NCI-H2029 (cell line): Measurements from ENCODE around the gene PELI2.

Source experiments
- DNase-seq: peaks from one replicate; lab custom pipeline; 2025; lab: John Stamatoyannopoulos, UW

Gene PELI2

DNA sequence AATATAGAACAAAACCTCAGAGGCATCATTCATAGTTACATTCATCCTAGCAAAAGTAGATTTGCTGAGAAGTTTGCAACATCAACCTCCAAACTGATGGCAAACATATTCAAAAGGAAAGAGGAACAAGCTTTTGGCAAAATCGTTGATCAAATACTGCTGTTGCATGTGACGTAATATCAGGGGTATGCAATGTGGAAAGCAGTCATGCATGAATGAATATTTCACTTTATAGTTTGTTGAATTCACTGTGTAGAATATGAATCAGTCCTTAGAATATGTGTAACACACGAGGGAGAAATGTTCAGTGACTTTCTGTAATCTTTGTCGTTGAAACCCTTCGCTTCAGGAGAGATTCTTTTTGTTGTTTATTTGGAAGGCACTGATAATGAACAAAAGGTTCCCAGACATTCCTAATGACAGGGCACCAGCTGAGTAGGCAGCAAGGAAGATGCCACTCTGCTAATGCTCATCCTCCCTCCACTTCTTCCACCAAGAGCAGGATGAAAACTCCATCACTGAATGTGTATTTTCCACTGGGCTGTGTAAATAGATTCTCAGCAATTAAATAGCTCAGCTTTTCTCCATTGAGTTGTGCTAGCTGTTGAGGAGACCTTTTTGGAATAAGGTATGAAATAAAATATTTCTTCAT, 126.1 kb downstream of the PELI2 start:
- no peak for DNase-seq

- DNase-seq, result no peak
Observed at GRCh38 chr14:56247495-56248200, 129.4 kb downstream of the PELI2 start.

- DNase-seq, result no peak
Observed at GRCh38 chr14:56248442-56248841, 130.2 kb downstream of the PELI2 start.

- DNase-seq, result no peak
Observed at GRCh38 chr14:56261046-56261445, 142.8 kb downstream of the PELI2 start.

DNA sequence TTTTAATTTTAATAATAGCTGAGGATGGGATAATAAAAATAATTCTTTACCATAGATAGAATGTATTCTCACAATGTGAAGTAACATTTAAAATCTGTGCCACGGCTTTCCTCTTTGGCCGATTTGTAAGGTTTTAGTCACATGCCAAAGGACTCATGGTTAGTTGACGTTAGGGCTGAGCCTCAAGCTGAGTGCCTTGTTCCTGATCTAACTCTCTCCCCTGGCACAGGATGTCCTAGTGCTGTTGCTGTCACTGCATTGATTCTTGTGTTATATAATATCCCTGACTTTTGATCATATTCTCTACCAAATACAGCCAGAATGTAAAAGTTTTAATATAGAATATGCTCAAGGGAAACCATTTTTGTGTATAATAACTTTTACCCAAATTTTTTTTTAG, 144.3 kb downstream of the PELI2 start:
- no peak for DNase-seq

DNA sequence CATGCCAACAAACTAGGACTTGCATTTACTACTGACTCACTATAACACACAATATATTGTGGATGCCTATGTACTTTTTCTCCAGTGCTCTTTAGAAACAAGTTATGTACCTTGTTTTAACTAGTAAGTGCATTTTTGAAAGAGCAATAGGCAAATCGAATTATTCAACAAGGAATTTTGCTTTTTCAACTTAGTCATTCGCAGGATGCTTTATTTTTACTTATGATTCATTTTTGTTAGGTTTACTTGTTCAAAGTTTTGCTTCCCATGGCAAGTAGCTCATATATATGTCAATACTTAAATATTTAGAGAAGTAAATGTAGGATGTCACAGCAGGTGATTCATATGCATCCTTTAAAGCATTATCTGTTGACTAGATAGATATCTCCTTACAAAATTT, 149.8 kb downstream of the PELI2 start:
- DNase-seq, result no peak

- no peak for DNase-seq
Observed at GRCh38 chr14:56268673-56269072, 150.5 kb downstream of the PELI2 start.

DNA sequence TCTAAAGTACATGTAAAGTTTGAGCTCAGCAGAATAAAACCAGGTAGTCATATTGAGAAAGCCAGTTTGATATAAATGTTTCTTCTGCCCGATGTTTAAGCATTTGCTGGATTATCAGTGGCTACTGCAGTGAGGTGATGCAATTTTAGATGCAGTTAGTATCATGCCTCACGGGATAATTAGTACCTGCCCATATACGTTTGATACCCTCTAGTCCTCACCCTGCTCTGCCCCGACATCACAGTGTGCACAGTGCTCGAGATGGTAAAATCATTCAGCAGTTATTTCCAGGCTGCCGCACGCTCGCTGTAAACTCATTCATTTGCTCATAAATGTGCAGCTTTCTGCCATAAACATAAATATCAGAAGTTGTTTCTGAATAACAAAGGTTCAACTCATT, 152.7 kb downstream of the PELI2 start:
- DNase-seq, result no peak

- no peak for DNase-seq
Observed at GRCh38 chr14:56271970-56272369, 153.8 kb downstream of the PELI2 start.

- no peak for DNase-seq
Observed at GRCh38 chr14:56273155-56273554, 154.9 kb downstream of the PELI2 start.

GRCh38 chr14:56273951-56274350, 155.7 kb downstream of the PELI2 start:
- DNase-seq, result no peak

DNA sequence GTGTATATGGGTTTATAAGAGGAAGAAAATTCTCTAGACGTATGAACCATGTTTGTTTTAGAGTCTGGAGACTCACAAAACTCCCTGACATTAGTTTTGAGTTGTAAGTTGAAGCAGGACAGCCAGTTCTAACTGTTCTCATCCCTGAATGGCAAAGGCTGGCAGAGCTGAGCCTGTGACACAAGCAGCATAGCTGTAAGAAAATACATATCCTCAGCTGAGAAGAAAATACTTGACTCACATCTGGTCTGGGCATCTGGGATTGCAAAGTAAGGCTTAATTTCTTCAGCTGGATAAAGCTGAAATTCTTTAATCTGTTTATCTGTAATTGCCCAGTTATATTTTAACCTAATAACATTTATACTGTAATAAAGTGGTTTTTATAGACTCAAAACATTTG, 156.3 kb downstream of the PELI2 start:
- no peak for DNase-seq

- DNase-seq, result no peak
Observed at GRCh38 chr14:56276108-56276507, 157.9 kb downstream of the PELI2 start.

DNA sequence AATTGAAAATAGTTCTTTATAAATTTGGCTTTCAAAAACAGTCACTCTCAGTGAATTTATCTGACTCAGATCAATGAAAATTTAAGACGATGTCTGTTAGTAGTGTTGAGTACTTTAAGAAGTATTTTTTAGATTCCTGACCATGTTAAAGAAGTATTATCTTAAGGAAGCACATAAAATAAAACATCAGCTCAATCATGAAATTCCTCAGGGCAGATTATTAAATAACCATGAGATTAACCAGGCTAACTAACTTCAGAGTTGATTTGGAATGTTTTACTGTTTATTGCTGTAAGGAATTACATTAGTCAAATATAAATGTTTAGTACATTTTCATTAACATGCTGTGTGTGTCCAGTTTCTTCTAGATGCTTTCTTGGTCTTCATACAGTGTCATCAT, 160.2 kb downstream of the PELI2 start:
- no peak for DNase-seq

DNA sequence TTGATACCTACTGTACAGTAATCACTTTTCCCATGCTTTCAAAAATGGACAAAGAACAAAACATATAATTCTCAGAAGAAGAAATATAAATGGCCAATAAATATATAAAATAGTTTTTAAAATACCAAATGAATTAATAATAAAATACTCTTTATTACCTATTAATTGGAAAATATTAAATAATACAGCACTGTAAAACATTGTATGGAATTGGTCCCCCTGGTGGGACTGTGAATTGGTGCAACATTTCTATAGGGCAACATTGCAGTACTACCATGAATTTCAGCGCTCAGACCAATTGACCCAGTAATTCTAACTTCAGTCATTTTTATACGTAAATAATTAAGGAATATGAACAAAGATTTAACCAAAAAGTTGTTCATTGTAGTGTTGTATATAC, 162.6 kb downstream of the PELI2 start:
- DNase-seq, result no peak

DNA sequence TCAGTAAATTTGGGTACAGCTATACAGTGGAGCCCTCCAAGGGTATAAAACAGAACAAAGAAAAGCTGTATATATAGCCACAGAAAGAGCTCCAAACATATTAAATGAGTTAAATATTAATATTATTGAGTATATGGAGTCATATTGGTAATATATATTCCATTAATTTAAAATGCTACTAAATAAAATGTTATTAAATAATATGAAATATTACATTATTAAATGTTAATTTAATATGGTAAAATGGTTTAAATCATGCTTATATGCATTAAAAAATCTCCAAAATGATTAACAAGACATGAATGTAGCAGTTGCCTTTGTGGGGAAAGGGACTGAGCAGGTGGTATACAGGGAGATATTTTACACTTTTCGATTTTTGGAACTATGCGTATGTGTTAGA, 164.0 kb downstream of the PELI2 start:
- DNase-seq, result no peak

DNA sequence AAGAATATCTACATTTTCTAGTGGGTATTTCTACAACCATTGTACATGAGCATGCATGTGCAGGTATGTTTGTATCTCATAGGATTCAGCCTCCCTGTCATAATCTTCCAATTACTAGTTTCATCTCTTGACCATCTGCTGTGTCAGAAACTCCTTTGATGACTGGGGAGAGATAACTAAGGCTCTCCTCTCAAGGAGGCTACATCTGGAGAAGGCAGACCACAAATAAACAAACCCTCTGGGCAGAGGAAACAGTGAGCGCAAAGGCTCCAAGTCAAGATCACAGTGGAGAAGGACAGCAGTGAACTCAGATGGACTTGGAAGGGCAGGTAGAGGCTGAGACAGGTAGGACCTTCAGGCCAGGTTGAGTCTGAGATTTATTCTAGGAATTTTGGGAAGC, 166.4 kb downstream of the PELI2 start:
- no peak for DNase-seq

DNA sequence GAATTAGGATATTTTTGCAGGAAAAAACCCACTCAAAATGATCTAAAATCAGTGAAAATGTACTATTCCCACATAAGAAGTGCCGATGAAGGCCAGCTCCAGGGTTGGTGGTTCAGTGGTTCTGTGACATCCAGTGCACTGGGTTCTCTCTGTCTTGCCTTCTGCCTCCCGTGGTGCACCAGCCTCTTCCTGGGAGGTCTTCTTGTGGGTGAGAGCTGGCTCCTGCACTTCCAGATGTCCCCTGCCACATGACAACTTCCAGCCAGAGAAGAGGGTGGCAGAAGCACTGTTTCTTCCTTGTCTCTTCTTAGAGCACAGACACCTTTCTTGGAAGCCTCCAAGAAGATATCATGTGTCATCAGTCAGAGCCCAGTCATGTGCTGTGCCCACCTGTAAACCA, 170.9 kb downstream of the PELI2 start:
- no peak for DNase-seq

DNA sequence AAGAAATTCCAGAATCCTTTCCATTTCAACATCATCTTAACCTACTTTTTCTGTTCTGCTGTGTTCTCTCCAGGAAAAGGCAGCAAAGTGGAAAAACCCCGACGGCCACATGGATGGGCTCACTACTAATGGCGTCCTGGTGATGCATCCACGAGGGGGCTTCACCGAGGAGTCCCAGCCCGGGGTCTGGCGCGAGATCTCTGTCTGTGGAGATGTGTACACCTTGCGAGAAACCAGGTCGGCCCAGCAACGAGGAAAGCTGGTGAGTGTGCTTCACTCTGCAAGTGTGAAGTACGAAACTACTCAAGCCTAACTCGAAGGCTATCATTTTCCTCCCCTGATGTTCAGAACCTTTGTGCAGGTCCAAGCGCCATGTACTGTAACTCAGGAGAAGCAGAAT, 172.0 kb downstream of the PELI2 start:
- DNase-seq, result no peak

DNA sequence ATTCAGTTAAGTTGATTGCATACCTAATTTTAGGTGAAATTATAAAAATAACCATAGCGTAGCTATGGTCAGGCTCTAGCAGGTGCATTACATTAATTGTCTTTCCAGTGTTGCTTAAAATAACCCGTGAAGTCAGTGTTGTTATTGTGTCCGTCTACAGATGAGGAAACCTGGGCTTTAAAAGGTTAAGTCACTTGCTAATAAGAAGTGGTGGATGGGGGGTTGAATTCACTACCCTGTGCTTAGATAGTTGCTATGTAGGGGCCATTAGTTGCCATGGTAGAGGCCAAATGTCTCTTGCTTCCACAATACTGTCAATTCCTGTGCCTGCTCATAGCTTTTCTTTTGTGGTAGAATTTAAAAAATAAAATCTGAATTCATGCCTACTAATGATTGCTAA, 174.8 kb downstream of the PELI2 start:
- peak; percentile 20 for DNase-seq

GRCh38 chr14:56293506-56293905, 175.3 kb downstream of the PELI2 start:
- no peak for DNase-seq

DNA sequence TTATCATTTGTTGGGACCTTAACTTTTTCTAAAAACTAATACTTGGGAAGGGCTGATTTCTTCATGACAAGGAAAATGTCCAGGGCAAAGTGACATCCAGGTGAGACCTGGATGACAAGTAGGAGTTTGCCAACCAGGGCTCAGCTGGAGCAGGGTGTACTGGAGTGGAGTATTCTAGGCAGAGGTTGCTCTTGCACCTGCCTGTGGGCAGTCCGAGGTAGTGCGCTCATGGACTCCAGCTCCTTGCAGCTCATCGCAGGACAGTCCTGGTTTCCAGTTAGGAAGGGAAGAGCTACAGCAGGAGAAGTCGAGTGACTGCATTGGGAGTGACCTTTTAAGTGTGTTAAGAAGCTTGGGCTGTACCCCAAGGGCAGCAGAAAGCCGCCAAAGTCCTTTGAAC, 175.9 kb downstream of the PELI2 start:
- DNase-seq, result peak; percentile 24

DNA sequence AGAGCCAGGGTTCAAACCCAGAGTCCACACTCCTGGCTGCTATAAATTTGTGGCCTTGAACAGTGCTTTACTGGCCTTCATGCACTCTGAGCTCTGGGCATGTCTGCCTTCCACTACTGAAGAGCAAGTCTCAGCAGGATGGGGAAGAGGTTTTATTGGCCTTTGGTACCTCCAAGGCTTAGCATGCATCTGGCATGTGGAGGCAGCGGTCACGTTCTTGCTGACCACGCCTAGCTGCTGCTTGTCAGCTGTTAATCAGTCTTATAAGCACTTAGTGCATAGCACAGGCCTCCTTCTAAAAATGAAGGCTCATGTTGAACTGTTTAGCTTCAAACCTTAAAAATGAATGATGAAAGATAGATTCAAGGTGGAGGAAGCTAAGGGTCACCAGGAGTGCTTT, 177.5 kb downstream of the PELI2 start:
- no peak for DNase-seq

DNA sequence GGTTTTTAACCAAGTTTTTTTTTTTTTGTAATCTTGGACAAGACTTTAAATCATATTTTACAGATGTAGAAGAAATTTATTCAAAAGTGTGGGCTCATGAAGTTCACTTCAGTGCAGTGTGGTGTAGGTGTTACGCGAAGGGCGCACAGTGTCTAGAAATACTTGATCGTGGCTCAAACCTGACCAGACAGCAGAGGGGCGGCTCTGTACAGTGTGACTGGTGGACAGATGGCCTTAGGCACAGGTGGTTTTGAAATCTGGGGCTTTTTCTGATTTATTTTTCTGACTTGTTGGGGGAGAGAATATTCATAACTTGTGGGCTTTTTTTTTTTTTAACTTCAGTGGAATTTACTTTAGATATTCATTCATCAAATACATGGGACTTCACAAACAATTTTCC, 179.2 kb downstream of the PELI2 start:
- no peak for DNase-seq
